GM21423 (cell line): Measurements from ENCODE around the gene KIF24.
"Not testable (repeated sequence)": the region's sequence is repeated elsewhere in the genome, so short reads cannot be mapped to it uniquely, and the experiment has no call there.

ENCODE experiments used
- ATAC-seq: cut with Tn5 transposase; IDR thresholded peaks from one replicate; pipeline ENCODE4 v1.9.1; 2021; ENCODE audit warnings: mild to moderate bottlenecking, moderate library complexity; ENCODE audit not compliant: unreplicated experiment

Gene KIF24, protein sequence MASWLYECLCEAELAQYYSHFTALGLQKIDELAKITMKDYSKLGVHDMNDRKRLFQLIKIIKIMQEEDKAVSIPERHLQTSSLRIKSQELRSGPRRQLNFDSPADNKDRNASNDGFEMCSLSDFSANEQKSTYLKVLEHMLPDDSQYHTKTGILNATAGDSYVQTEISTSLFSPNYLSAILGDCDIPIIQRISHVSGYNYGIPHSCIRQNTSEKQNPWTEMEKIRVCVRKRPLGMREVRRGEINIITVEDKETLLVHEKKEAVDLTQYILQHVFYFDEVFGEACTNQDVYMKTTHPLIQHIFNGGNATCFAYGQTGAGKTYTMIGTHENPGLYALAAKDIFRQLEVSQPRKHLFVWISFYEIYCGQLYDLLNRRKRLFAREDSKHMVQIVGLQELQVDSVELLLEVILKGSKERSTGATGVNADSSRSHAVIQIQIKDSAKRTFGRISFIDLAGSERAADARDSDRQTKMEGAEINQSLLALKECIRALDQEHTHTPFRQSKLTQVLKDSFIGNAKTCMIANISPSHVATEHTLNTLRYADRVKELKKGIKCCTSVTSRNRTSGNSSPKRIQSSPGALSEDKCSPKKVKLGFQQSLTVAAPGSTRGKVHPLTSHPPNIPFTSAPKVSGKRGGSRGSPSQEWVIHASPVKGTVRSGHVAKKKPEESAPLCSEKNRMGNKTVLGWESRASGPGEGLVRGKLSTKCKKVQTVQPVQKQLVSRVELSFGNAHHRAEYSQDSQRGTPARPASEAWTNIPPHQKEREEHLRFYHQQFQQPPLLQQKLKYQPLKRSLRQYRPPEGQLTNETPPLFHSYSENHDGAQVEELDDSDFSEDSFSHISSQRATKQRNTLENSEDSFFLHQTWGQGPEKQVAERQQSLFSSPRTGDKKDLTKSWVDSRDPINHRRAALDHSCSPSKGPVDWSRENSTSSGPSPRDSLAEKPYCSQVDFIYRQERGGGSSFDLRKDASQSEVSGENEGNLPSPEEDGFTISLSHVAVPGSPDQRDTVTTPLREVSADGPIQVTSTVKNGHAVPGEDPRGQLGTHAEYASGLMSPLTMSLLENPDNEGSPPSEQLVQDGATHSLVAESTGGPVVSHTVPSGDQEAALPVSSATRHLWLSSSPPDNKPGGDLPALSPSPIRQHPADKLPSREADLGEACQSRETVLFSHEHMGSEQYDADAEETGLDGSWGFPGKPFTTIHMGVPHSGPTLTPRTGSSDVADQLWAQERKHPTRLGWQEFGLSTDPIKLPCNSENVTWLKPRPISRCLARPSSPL (N-terminal part only)

GRCh38 chr9:34328987-34329832 lies at the start of gene KIF24, which contains the start of gene NUDT2:
TSS of gene KIF24 (minus strand) at chr9:34329268. CDS start at chr9:34311346, 17,922 bp downstream.
TSS of gene NUDT2 (plus strand) at chr9:34329569. CDS start at chr9:34339040, 9,471 bp downstream.
- ATAC-seq: peak; percentile 91

DNA sequence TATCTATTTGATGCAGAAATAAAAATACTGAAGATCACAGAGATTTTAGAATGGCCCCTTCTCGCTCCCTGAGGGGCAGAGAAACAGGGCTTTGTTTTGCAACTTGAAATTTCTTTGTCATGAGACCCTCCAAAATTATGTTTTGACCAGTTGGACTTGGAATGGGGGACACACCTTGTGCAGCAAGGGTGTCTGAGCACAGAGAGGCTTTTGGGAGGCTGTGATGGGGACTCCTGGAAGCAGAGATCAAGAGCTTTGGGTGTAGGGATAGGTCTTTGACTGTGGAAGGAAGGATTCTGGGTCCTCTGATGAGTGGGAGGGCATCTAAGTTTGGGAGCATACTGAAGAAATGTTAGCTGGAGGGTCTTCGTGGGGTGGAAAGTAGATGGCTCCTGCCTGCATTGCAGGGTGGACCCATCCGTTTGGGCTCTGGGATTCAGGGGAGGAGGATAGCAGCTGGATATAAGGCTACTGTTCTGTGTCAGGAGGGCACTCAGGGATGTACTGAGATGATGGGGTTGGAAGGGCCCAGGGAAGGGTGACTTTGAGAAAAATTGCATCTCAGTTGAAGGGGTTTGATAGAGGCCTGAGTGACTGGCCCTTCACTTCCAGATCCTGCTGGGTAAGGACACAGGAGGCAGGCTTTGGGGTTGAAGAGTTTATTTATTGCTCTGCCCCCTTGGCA lies 49.5 kb upstream of the KIF24 start:
- ATAC-seq: no peak

- no peak for ATAC-seq
Observed at GRCh38 chr9:34377404-34377746, 48.3 kb upstream of the KIF24 start.

DNA sequence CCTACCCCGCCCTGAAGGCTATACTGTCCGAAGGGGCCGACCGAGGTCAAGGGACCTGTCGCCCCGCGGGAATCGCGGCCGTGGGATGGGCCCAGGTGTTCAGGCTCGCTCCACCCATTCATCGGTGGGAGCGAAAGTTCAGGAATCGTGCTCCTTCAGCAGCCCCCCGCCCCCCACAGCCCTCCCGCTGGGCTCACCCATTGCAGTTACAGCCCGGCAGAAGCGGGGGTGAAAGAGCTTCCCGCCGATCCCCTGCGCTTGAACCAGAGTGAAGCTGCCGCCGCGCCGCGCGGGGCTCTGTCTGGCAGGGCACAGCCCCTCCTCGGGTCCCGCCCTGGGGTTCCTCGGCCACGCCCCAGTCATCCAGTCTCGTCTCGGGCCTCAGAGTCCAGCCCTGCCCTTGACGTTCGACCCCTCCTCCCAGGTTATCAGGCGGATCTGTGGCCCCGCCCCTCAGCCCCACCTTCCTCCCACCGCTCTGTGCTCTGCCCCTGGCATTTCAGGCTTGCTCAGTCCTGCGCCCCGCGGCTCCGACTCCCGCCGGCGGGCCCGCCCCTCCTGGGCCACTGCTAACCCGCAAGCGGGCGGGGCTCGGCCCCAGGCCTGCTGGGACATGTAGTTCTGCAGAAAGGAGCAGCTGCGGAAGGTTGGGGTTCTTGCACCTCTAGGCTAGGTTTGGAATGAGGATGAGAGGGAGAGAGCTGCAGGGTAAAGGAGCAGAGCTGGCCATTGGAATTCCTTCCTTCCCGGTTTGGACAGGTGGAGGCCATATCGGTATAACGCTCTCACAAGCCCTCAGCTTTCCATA lies 47.7 kb upstream of the KIF24 start, which contains the start of gene MYORG:
TSS of gene MYORG (minus strand) at position 303 of the 808 bp plus-strand sequence. CDS start 3,955 bp downstream, outside the sequence.
- peak; percentile 83 for ATAC-seq

- ATAC-seq: peak; percentile 20
Observed at GRCh38 chr9:34375901-34376595, 47.0 kb upstream of the KIF24 start.

- ATAC-seq: no peak
Observed at GRCh38 chr9:34374905-34375552, 46.0 kb upstream of the KIF24 start.

DNA sequence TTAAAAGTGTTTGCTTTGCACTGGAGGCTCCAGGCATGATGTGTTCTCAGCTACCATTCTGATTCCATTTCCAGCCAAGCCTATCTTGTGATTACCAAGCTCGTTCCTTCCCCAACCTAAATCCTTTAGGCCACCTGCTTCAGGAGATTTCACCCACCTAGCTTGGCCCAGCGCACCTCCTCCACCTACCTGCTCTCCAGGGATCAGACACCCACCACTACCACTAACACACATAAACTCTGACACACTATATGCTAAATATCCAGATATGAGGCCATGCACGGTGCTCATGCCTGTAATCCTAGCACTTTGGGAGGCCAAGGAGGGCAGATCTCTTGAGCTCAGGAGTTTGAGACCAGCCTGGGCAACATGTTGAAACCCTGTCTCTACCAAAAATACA lies 45.3 kb upstream of the KIF24 start:
- ATAC-seq: no peak

GRCh38 chr9:34373749-34374148 lies 44.7 kb upstream of the KIF24 start:
- no peak for ATAC-seq

- ATAC-seq: no peak
Observed at GRCh38 chr9:34372467-34373011, 43.5 kb upstream of the KIF24 start.

GRCh38 chr9:34371886-34372466 lies 42.9 kb upstream of the KIF24 start:
- ATAC-seq: no peak

DNA sequence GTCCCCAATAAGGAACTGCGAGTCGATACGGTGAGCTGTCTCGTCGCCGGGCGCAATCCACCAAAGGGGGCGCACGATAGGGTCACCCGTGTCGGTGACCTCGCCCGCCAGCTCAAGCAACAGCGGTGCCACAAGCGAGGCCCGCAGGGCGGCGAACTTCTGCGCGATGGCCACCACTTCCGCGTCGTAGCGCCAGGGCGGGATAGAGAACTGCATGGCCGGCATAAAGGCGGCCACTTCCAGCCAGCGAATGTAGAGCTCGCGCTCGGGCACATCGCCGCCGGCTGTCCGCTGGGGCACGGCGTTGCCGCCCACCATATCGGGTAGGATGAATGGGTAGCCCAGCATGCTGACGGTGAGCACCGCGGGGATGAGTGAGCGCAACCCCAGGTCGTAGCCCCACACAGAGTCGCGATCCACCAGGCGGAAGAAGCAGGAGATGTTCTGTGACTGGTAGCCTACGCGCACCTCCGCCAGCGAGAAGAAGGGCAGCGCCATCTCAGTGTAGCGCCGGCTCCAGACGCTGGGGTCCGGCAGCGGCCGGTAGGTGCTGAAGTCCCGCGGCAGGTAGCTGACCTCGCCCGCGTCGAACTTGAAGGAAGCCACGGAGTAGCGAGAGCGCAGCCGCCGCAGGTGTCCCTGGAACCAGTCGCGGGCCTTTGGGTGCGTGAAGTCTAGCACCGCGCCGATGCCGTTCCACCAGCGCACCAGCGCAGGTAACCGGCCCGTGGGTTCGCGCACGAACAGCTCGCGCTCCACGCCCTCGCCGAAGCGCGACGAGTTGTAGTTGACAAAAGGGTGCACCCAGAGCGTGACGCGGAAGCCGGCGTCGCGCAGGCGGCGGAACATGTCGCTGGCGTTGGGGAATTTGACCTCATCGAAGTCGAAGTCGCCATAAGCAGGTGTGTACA lies 42.2 kb upstream of the KIF24 start:
- ATAC-seq: no peak

DNA sequence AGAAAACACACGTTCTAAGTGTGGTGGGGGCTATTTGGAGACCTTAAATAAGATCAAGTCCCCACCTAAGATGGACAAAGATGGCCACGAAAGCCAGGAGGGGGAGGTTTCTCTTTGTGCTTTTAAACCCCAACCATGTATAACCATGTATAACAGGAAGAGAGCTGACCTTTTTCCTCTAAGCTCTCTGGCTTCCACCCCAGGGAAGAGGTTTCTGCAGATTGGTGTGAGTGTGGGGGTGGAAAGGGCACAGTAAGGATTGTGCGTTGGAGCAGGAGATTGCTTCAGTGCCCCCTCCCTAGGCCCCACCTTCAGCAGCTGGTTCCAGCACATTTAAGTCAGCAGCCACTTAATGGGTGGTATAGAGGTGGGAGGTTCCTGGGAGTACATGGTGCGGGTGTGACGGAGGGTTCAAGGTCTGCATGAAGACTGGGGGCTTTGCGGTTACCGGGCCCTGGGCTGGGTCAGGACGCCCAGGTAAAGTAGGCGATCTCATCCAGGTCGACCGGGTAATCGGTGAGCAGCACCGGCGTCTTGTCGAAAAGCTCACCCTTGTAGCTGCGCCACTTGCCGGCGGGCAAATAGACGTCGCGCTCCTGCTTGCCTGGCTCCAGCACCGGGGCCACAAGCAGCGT lies 41.4 kb upstream of the KIF24 start:
- ATAC-seq: no peak

- ATAC-seq: no peak
Observed at GRCh38 chr9:34369636-34370035, 40.6 kb upstream of the KIF24 start.

DNA sequence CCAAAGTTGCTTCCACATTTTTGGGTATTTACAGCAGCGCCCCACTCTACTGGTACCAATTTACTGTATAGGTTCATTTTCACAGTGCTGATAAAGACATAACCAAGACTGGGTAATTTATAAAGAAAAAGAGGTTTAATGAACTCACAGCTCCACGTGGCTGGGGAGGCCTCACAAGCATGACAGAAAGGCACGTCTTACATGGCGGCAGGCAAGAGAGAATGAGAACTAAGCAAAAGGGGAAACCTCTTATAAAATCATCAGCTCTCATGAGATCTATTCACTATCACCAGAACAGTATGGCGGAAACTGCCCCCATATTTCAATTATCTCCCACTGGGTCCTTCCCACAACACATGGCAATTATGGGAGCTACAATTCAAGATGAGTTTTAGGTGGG lies 39.7 kb upstream of the KIF24 start:
- not testable (repeated sequence) for ATAC-seq

GRCh38 chr9:34367751-34368410 lies 38.8 kb upstream of the KIF24 start:
- not testable (repeated sequence) for ATAC-seq
